C4-2B (cell line): ENCODE measurements around the gene ZBTB20.

Experiments used
- CTCF ChIP-seq: fragments of 450-650 bp; conservative IDR thresholded peaks from 2 replicates; pipeline ENCODE4 v1.5.1; 2017; ENCODE audit warnings: mild to moderate bottlenecking
- ZFX ChIP-seq: fragments of 450-650 bp; IDR thresholded peaks from 2 replicates; pipeline ENCODE4 v1.6.1; 2017

DNA sequence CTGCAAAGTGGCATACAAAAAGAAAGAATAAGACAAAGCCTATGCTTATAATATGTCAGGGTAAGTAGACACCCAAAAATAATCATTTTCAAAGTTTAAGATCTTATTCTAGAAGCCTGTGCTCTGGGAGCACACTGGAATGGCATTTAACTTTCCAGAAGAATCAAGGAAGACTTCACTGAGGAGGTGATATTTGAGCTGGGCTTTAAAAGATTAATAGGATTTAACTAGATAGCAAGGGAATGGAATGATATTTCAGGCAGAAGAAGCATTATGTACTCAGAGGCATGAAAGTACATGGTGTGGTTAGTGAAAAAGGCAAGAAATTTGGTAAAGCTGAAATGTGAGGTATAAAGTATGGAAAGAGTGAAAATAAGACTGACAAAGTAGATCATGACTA is 106.8 kb downstream of the ZBTB20 start:
- TF ChIP-seq CTCF (no peak), ZFX (no peak)
